Caco-2 (cell line): ENCODE data around the gene PAXIP1. TPM values are rescaled to one million over a fixed set of nuclear protein-coding genes. Genes with fewer than 3 reads are reported as not detected.

Experiments used
- BruUV-seq: library from RNA; stranded (reverse); fragments of 400-500 nt; replicated peaks from 2 replicates; lab custom pipeline; 2021; lab: Mats Ljungman, UMichigan
- CTCF ChIA-PET: fragments of 300-600 bp; sonication (Branson Sonifier 250); formaldehyde crosslinking; loops from one replicate; lab custom pipeline; 2022; ENCODE audit warnings: antibody characterized with exemption; lab: Charles Lee
- POLR2A ChIA-PET: fragments of 300-600 bp; sonication (Branson Sonifier 250); formaldehyde crosslinking; loops from one replicate; lab custom pipeline; 2022; ENCODE audit warnings: antibody characterized with exemption; lab: Charles Lee
- DNase-seq, 2 experiments: peaks; one replicate each; pipeline versions ENCODE4 v3.0.0 to v3.0.0-alpha.2; 2020 to 2022
- H3K27me3 ChIP-seq: replicated peaks from 2 replicates; pipeline ENCODE4 v1.6.0; 2011; ENCODE audit warnings: low read length; ENCODE audit not compliant: control insufficient read depth, insufficient read depth
- H3K36me3 ChIP-seq: 2 replicates; pipeline ENCODE4 v1.5.1; 2011; ENCODE audit warnings: low read length; ENCODE audit not compliant: control insufficient read depth, insufficient read depth
- H3K4me1 ChIP-seq: fragments of 250-450 bp; sonication (Bioruptor Pico); 2 replicates; pipeline ENCODE4 v1.5.1; 2020; ENCODE audit warnings: mild to moderate bottlenecking
- H3K4me3 ChIP-seq: 2 replicates; pipeline ENCODE4 v1.5.1; 2011; ENCODE audit warnings: low read depth, mild to moderate bottlenecking, control low read depth, low read length
- H3K9me3 ChIP-seq: fragments of 250-450 bp; sonication (Bioruptor Pico); 2 replicates; pipeline ENCODE4 v1.5.1; 2020; ENCODE audit warnings: mild to moderate bottlenecking, moderate library complexity
- H3K27ac Mint-ChIP-seq: one replicate; pipeline ENCODE4 v1.8.0; 2022; ENCODE audit warnings: mixed read lengths; ENCODE audit not compliant: unreplicated experiment
- H3K27me3 Mint-ChIP-seq: one replicate; pipeline ENCODE4 v1.8.0; 2022; ENCODE audit warnings: mixed read lengths; ENCODE audit not compliant: insufficient read depth, unreplicated experiment
- H3K36me3 Mint-ChIP-seq: one replicate; pipeline ENCODE4 v1.8.0; 2022; ENCODE audit warnings: mild to moderate bottlenecking, mixed read lengths; ENCODE audit not compliant: insufficient read depth, unreplicated experiment
- H3K4me1 Mint-ChIP-seq: one replicate; pipeline ENCODE4 v1.8.0; 2022; ENCODE audit warnings: low read depth, mixed read lengths; ENCODE audit not compliant: unreplicated experiment
- H3K4me3 Mint-ChIP-seq: one replicate; pipeline ENCODE4 v1.8.0; 2022; ENCODE audit warnings: mild to moderate bottlenecking, moderate library complexity, mixed read lengths; ENCODE audit not compliant: unreplicated experiment
- H3K9me3 Mint-ChIP-seq: one replicate; pipeline ENCODE4 v1.8.0; 2022; ENCODE audit warnings: mixed read lengths; ENCODE audit not compliant: unreplicated experiment
- intact Hi-C: fragments of 100-400 bp; cut with micrococcal nuclease; formaldehyde crosslinking; loops from one replicate; pipeline ENCODE4 v1.10.0; 2022; ENCODE audit not compliant: unreplicated experiment
- total RNA-seq: library from RNA; stranded (reverse); gene quantifications from 2 replicates; pipeline ENCODE4 v1.2.3, GENCODE V29; 2022
- TF ChIP-seq, protein P1 (sequence below), 2 experiments: fragments of 200-600 bp in 1 of 2; IDR thresholded peaks; 1 replicate in 1 of 2; 2 replicates in 1 of 2; pipeline versions ENCODE4 v1.5.1 to v1.8.0; 2011 to 2022; ENCODE audit warnings: antibody characterized with exemption in 1 of 2, control low read depth in 1 of 2, inconsistent platforms in 1 of 2, low read depth in 1 of 2, low read length in 1 of 2, mild to moderate bottlenecking in 1 of 2, moderate library complexity in 1 of 2; ENCODE audit not compliant: insufficient read depth in 1 of 2, severe bottlenecking in 1 of 2, unreplicated experiment in 1 of 2

PAXIP1 gene
- total RNA-seq, 1 experiment from 2014 or later: 31.5 TPM

DNA sequence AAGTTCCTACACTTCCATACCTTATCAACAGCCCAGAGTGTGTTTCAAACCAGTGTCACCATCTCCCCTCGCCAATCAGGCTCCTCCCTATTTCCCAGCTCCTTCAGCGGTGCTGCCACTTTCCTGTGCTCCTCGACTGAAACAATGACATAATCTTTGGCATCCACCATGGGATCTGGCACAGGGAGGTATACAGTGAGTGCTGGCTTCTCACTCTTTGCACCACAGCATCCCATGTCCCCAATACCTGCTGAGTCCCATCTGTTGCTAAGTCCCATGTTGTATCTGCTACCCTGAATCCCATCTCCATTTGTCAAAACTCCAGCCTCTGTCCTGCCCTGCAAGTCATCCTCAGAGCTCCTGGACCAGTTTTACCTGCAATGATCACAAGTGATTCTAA, 15.4 kb downstream of the PAXIP1 start:
- H3K27ac Mint-ChIP-seq: no peak overlapping the region
- POLR2A ChIA-PET: no interaction called here

DNA sequence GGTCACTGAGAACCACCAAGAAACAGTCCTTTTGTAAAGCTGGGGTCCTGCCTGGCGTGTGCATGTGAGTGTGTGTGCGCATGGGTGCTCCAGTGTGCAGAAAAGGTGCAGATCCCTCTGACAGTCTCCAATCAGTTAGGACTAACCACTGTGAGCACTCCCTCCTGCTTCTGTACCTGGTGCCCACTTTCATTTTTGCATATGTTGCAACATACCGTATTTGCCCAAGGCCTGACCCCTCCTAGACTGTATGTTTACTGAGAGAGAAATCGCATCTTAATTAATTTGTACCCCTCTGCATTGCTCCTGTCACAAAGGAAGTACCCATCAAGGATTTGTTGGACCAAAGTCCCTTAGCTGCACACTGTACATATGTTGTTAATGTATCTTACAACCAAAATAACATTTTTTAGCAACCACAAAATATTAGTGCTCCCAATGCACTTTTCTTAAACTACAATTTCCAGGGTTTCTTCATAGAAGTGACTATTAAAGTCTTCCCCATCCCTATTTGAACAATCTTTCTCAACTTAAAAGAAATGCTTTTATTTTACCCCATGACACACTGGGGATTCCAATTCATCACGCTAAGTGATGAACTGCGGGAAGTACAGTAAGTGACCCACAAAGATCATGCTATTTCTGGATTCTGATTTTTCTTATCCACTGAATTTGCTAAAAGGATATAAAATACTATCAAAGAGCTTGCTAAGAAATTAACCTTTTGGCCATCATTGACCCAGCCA, 16.6 kb downstream of the PAXIP1 start:
- ChIA-PET POLR2A (no interaction called here), CTCF (no interaction called here)
- H3K27me3 ChIP-seq: no peaks in the 10 kb centered on the region
- Mint-ChIP-seq H3K4me1 (no peaks in the 10 kb centered on the region), H3K9me3 (no peaks in the 10 kb centered on the region), H3K27me3 (no peaks in the 10 kb centered on the region), H3K27ac (no peak overlapping the region), H3K4me3 (no peak overlapping the region), H3K36me3 (peaks cover 33% of the 10 kb centered on the region)
- DNase-seq: no peak
- H3K36me3 ChIP-seq: no peaks in the 10 kb centered on the region
- no peak overlapping the region for H3K4me3 ChIP-seq
- TF ChIP-seq, protein P1, sequence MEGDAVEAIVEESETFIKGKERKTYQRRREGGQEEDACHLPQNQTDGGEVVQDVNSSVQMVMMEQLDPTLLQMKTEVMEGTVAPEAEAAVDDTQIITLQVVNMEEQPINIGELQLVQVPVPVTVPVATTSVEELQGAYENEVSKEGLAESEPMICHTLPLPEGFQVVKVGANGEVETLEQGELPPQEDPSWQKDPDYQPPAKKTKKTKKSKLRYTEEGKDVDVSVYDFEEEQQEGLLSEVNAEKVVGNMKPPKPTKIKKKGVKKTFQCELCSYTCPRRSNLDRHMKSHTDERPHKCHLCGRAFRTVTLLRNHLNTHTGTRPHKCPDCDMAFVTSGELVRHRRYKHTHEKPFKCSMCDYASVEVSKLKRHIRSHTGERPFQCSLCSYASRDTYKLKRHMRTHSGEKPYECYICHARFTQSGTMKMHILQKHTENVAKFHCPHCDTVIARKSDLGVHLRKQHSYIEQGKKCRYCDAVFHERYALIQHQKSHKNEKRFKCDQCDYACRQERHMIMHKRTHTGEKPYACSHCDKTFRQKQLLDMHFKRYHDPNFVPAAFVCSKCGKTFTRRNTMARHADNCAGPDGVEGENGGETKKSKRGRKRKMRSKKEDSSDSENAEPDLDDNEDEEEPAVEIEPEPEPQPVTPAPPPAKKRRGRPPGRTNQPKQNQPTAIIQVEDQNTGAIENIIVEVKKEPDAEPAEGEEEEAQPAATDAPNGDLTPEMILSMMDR (IDR thresholded peaks at IDR 0.05; ENCODE audit: insufficient read depth in 1 of 2, low read depth in 1 of 2, low read length in 1 of 2, severe bottlenecking in 1 of 2, unreplicated experiment in 1 of 2): no peak
- intact Hi-C loops: no loop called here
- no peaks in the 10 kb centered on the region for H3K4me1 ChIP-seq
- BruUV-seq: no TSS peak
- H3K9me3 ChIP-seq: no peaks in the 10 kb centered on the region

More for the DNA sequence above, 15.4 kb downstream of the PAXIP1 start:
- no peak for DNase-seq
- intact Hi-C loops: no loop called here
- Histone ChIP-seq H3K27me3 (no peaks in the 10 kb centered on the region), H3K36me3 (no peaks in the 10 kb centered on the region), H3K4me1 (no peaks in the 10 kb centered on the region), H3K4me3 (no peak overlapping the region), H3K9me3 (no peaks in the 10 kb centered on the region)
- no peak overlapping the region for H3K4me3 Mint-ChIP-seq
- TF ChIP-seq, protein P1 (IDR thresholded peaks at IDR 0.05; ENCODE audit: insufficient read depth in 1 of 2, low read depth in 1 of 2, low read length in 1 of 2, severe bottlenecking in 1 of 2, unreplicated experiment in 1 of 2): no peak
- H3K36me3 Mint-ChIP-seq: peaks cover 35% of the 10 kb centered on the region
- no peaks in the 10 kb centered on the region for H3K9me3 Mint-ChIP-seq
- H3K27me3 Mint-ChIP-seq: no peaks in the 10 kb centered on the region
- no peaks in the 10 kb centered on the region for H3K4me1 Mint-ChIP-seq
- CTCF ChIA-PET: no interaction called here
- BruUV-seq: no TSS peak

DNA sequence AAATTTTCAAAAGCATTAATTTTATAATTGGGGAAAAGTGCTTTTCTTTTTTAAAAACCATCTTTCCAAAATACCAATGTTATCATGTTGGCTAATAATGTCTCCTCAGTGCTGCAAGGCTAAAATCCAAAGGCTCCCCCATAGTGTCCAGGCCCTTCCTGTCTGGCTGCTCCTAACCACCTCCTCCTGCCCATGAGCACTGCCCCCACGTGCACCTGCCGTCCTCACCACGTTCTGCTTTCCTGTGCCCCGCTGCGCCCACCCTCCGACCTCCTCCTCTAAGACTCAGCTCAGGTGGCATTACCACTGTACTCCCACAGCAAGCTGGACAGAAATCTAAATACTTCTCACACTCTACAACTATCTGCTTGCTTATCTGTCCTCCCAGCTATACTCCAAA, 17.7 kb downstream of the PAXIP1 start:
- no peak overlapping the region for H3K4me3 Mint-ChIP-seq
- no peaks in the 10 kb centered on the region for H3K9me3 Mint-ChIP-seq

More for the DNA sequence above, 17.7 kb downstream of the PAXIP1 start:
- Mint-ChIP-seq H3K36me3 (peaks cover 32% of the 10 kb centered on the region), H3K4me1 (no peaks in the 10 kb centered on the region), H3K27me3 (no peaks in the 10 kb centered on the region), H3K27ac (no peak overlapping the region)
- H3K4me3 ChIP-seq: no peak overlapping the region
- H3K9me3 ChIP-seq: no peaks in the 10 kb centered on the region
- no TSS peak for BruUV-seq
- ChIA-PET CTCF (no interaction called here), POLR2A (no interaction called here)
- H3K4me1 ChIP-seq: no peaks in the 10 kb centered on the region
- H3K36me3 ChIP-seq: no peaks in the 10 kb centered on the region
- TF ChIP-seq, protein P1 (IDR thresholded peaks at IDR 0.05; ENCODE audit: insufficient read depth in 1 of 2, low read depth in 1 of 2, low read length in 1 of 2, severe bottlenecking in 1 of 2, unreplicated experiment in 1 of 2): no peak
- no peaks in the 10 kb centered on the region for H3K27me3 ChIP-seq
- intact Hi-C loops: no loop called here
- DNase-seq: no peak
